VCaP (cell line): ENCODE measurements around the gene CABLES1.

ENCODE experiments used
- H3K27ac ChIP-seq: fragments of 450-650 bp; 2 replicates; pipeline ENCODE4 v1.5.1; 2017
- CTCF ChIP-seq: fragments of 450-650 bp; conservative IDR thresholded peaks from 2 replicates; pipeline ENCODE4 v1.5.1; 2017; ENCODE audit warnings: mild to moderate bottlenecking, moderate library complexity

CABLES1 gene

GRCh38 chr18:23141104-23141999 lies 6.1 kb downstream of the CABLES1 start:
- peak overlapping the region; percentile 46; the same call in 1 of the 2 replicates for H3K27ac ChIP-seq
- no peak for TF ChIP-seq CTCF

DNA sequence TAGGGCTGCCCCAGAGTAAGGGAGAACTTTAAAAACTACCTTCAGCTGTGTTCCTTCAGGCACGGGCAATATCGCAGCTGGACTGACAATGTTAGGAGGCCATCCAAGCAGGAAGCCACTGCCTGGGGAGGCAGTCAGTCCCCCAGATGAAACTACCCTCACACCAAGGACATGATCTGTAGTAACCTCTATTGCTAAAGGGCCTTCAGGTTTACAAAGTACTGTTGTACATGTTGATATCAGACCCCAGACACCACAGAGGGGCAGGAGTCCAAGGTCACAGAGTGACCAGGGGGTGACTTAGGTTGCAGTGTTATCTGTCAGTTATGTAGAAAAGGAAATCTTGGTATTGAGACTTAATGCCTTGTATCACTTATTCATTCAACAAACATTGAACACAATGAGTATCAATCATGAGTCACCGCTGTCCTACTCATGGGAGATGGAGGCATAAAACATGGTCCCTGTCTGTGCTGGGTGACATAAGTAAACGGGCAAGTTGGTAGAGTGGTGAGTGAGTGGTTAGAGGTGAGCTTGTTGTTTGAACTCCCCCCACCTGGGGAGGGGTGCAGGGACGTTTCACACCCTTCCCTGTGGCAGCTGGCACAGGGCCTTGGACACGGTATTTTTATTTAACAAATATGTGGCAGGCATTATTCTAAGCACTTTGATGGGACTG lies 7.1 kb downstream of the CABLES1 start:
- H3K27ac ChIP-seq, result peak overlapping the region; percentile 46; the same call in 1 of the 2 replicates
- no peak for TF ChIP-seq CTCF

DNA sequence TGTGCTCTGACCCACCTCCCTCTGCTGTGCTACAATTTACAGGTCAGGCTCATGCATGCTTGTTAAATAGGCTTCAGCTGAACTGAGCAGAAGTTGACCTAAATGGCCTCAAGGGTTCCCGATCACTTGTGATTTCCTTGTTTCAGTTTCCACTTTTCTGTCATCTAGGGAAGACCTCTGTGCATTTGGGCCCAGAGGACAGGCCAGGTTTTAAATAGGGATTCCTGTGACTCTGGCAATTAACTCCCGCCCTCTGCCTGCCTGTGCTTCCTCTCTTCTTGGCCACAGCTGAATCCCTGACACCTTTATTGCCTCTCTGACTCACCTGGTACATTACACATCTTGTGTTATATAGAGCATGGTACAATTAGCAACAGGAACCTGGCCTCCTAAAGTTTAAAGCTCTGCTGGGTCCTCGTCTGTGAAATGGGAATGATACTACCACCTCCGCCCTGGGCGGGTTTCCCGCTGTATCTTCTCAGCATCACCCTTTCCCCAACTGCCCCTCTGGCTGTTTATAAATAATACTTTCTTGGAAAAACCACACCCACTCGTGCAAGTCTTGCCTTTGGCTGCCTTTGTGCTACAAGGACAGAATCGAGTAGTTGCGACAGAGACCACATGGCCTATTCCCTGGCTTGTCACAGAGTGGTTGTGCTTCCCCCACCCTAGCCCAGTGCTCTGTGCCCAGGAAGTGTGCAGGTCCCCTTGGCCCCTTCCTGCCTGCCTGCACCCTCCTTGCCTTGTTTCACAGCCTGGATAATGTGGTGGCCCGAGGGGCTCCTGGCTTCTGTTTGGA lies 7.9 kb downstream of the CABLES1 start:
- TF ChIP-seq CTCF, result no peak
- no peak overlapping the region for H3K27ac ChIP-seq

GRCh38 chr18:23143815-23144261 lies 8.6 kb downstream of the CABLES1 start:
- no peak for TF ChIP-seq CTCF
- no peak overlapping the region for H3K27ac ChIP-seq

DNA sequence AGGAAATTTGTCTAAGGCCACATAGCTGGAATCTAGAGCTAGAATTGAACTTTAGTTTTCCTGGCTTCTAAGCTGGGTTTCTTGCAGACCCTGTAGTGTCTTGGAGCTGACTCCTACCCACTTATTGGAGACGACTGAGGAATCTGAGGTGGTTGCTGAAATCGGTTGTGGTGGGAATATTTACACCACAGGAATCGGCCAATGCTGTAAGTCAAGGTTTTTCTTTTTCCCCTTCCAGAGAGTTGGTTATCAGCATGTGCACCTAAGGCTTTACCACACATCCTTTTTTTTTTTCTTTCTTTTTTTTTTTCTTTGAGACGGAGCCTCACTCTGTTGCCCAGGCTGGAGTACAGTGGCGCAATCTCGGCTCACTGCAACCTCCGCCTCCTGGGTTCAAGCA lies 9.4 kb downstream of the CABLES1 start:
- no peak for TF ChIP-seq CTCF

GRCh38 chr18:23145621-23146020 lies 10.3 kb downstream of the CABLES1 start:
- H3K27ac ChIP-seq, result no peak overlapping the region
- no peak for TF ChIP-seq CTCF

More for the DNA sequence above, 9.4 kb downstream of the CABLES1 start:
- H3K27ac ChIP-seq, result no peak overlapping the region
